PFSK-1 (cell line): ENCODE data around the gene ZNF740.

Experiments used
- POLR2AphosphoS5 ChIP-seq: IDR thresholded peaks from 2 replicates; pipeline ENCODE4 v1.6.1; 2012; ENCODE audit warnings: low read depth, mild to moderate bottlenecking, control low read depth, low read length, moderate library complexity
- SIN3A ChIP-seq: IDR thresholded peaks from 2 replicates; pipeline ENCODE4 v1.6.1; 2012; ENCODE audit warnings: mild to moderate bottlenecking, low read length, moderate library complexity, borderline replicate concordance; ENCODE audit not compliant: insufficient read depth
- TAF1 ChIP-seq: IDR thresholded peaks from 2 replicates; pipeline ENCODE4 v1.6.1; 2012; ENCODE audit warnings: low read length, control low read depth, borderline replicate concordance; ENCODE audit not compliant: insufficient read depth
- TF ChIP-seq, protein P1 (sequence below), 2 experiments: IDR thresholded peaks; 2 replicates each; pipeline versions ENCODE4 v1.6.1 to v1.8.0; 2011 to 2012; ENCODE audit warnings: low read depth in 2 of 2, low read length in 2 of 2, control low read depth in 1 of 2, inconsistent platforms in 1 of 2, mild to moderate bottlenecking in 1 of 2, moderate library complexity in 1 of 2; ENCODE audit not compliant: insufficient read depth in 1 of 2

- TF ChIP-seq POLR2AphosphoS5 (no peak), SIN3A (no peak), TAF1 (no peak)
- TF ChIP-seq, protein P1, sequence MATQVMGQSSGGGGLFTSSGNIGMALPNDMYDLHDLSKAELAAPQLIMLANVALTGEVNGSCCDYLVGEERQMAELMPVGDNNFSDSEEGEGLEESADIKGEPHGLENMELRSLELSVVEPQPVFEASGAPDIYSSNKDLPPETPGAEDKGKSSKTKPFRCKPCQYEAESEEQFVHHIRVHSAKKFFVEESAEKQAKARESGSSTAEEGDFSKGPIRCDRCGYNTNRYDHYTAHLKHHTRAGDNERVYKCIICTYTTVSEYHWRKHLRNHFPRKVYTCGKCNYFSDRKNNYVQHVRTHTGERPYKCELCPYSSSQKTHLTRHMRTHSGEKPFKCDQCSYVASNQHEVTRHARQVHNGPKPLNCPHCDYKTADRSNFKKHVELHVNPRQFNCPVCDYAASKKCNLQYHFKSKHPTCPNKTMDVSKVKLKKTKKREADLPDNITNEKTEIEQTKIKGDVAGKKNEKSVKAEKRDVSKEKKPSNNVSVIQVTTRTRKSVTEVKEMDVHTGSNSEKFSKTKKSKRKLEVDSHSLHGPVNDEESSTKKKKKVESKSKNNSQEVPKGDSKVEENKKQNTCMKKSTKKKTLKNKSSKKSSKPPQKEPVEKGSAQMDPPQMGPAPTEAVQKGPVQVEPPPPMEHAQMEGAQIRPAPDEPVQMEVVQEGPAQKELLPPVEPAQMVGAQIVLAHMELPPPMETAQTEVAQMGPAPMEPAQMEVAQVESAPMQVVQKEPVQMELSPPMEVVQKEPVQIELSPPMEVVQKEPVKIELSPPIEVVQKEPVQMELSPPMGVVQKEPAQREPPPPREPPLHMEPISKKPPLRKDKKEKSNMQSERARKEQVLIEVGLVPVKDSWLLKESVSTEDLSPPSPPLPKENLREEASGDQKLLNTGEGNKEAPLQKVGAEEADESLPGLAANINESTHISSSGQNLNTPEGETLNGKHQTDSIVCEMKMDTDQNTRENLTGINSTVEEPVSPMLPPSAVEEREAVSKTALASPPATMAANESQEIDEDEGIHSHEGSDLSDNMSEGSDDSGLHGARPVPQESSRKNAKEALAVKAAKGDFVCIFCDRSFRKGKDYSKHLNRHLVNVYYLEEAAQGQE (IDR thresholded peaks at IDR 0.05; ENCODE audit: insufficient read depth in 1 of 2, low read depth in 2 of 2, low read length in 2 of 2) = no peak
Observed at GRCh38 chr12:53214687-53215455, 34.3 kb downstream of the ZNF740 start.
